Body of pancreas (tissue), 4 donors: ENCODE measurements around the gene FAM20C. TPM values are rescaled to one million over a fixed set of nuclear protein-coding genes. Genes with fewer than 3 reads are reported as not detected.
A peak's percentile ranks its signal among the peaks of the same experiment; 100 is the strongest.

Source experiments
- ATAC-seq: fragments of 150-250 bp; one replicate; pipeline ENCODE4 v1.9.1; 2016
- DNase-seq, 4 donors: peaks; one replicate each; pipeline ENCODE4 v3.0.0-alpha.2; 2019
- H3K27ac ChIP-seq, 4 donors: fragments of 200-600 bp; sonication (generic); 1 replicate in 3 of 4; 2 replicates in 1 of 4; pipeline versions ENCODE4 v1.5.1 to v1.6.1; 2016 to 2019; ENCODE audit warnings: mild to moderate bottlenecking in 1 of 4, mixed read lengths in 1 of 4, moderate library complexity in 1 of 4
- H3K27me3 ChIP-seq, 2 donors: fragments of 200-600 bp; sonication (generic); one replicate each; pipeline ENCODE4 v1.6.0; 2016; ENCODE audit warnings: mild to moderate bottlenecking in 1 of 2
- H3K36me3 ChIP-seq, 2 donors: fragments of 200-600 bp; sonication (generic); replicated peaks in 1 of 2; 2 replicates each; pipeline ENCODE4 v1.5.1; 2016; ENCODE audit warnings: low read depth in 2 of 2; ENCODE audit not compliant: insufficient read depth in 1 of 2
- H3K4me1 ChIP-seq: fragments of 200-600 bp; sonication (generic); one replicate; pipeline ENCODE4 v1.6.0; 2016
- H3K4me3 ChIP-seq, 2 donors: fragments of 200-600 bp; sonication (generic); 1 replicate in 1 of 2; 2 replicates in 1 of 2; pipeline ENCODE4 v1.5.1; 2016 to 2019
- H3K9me3 ChIP-seq, 3 donors: fragments of 200-600 bp; sonication (generic); 1 replicate in 2 of 3; 2 replicates in 1 of 3; pipeline ENCODE4 v1.5.1; 2016
- POLR2A ChIP-seq, 3 donors: fragments of 450-650 bp; IDR thresholded peaks; one replicate each; pipeline ENCODE4 v1.6.1; 2016; ENCODE audit warnings: antibody characterized with exemption in 3 of 3, mild to moderate bottlenecking in 2 of 3
- WGBS, 2 donors: methylation state at CpG; one replicate each; pipeline ENCODE4 v1.1.5; 2017; 5-methylcytosine and 5-hydroxymethylcytosine counted together
- intact Hi-C: fragments of 100-400 bp; cut with DNase I; formaldehyde crosslinking; loops from one replicate; pipeline ENCODE4 v1.15.1; 2023
- total RNA-seq, 2 donors: library from RNA; depleted of rRNA; stranded (reverse); fragments of >200 nt; gene quantifications; one replicate each; pipeline ENCODE4 v1.1.0, GENCODE V29; 2016
- TF ChIP-seq, protein P1 (sequence below), 7 experiments: fragments of 450-650 bp in 4 of 7; fragments of 200-600 bp in 3 of 7; sonication (generic) in 3 of 7; IDR thresholded peaks; one replicate each; pipeline ENCODE4 v1.5.1; 2016 to 2019; ENCODE audit warnings: antibody characterized with exemption in 7 of 7

Gene FAM20C
- total RNA-seq, 2 donors from 2014 or later = 12.7 to 26.0 TPM

GRCh38 chr7:211033-211714 lies 18.8 kb downstream of the FAM20C start:
- intact Hi-C loops = no loop called here
- Histone ChIP-seq H3K36me3 (no peaks in the 10 kb centered on the region), H3K9me3 (no peaks in the 10 kb centered on the region), H3K27me3 (no peaks in the 10 kb centered on the region), H3K4me3 (no peak overlapping the region), H3K4me1 (no peaks in the 10 kb centered on the region), H3K27ac (no peak overlapping the region)
- TF ChIP-seq, protein P1, sequence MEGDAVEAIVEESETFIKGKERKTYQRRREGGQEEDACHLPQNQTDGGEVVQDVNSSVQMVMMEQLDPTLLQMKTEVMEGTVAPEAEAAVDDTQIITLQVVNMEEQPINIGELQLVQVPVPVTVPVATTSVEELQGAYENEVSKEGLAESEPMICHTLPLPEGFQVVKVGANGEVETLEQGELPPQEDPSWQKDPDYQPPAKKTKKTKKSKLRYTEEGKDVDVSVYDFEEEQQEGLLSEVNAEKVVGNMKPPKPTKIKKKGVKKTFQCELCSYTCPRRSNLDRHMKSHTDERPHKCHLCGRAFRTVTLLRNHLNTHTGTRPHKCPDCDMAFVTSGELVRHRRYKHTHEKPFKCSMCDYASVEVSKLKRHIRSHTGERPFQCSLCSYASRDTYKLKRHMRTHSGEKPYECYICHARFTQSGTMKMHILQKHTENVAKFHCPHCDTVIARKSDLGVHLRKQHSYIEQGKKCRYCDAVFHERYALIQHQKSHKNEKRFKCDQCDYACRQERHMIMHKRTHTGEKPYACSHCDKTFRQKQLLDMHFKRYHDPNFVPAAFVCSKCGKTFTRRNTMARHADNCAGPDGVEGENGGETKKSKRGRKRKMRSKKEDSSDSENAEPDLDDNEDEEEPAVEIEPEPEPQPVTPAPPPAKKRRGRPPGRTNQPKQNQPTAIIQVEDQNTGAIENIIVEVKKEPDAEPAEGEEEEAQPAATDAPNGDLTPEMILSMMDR (IDR thresholded peaks at IDR 0.05) = no peak
- TF ChIP-seq POLR2A (IDR thresholded peaks at IDR 0.05) = no peak
- ATAC-seq (no peak), DNase-seq (no peak)
- WGBS, 2 donors = 86 to 94% methylated on average over 15 to 17 of the region's 21 CpGs

- no peak overlapping the region for H3K27ac ChIP-seq
- H3K4me3 ChIP-seq = no peak overlapping the region
- DNase-seq (no peak), ATAC-seq (no peak)
- no peaks in the 10 kb centered on the region for H3K27me3 ChIP-seq
- no peaks in the 10 kb centered on the region for H3K9me3 ChIP-seq
- intact Hi-C loops = no loop called here
- TF ChIP-seq POLR2A (IDR thresholded peaks at IDR 0.05) = no peak
- TF ChIP-seq, protein P1 (IDR thresholded peaks at IDR 0.05) = no peak
- 95 to 100% methylated on average over 4 to 19 of the region's 19 CpGs for WGBS, 2 donors
- no peaks in the 10 kb centered on the region for H3K36me3 ChIP-seq
- H3K4me1 ChIP-seq = no peaks in the 10 kb centered on the region
Observed at GRCh38 chr7:211715-212058, 19.3 kb downstream of the FAM20C start.

- no peak for TF ChIP-seq POLR2A (IDR thresholded peaks at IDR 0.05)
- TF ChIP-seq, protein P1 (IDR thresholded peaks at IDR 0.05) = no peak
- Histone ChIP-seq H3K4me3 (no peak overlapping the region), H3K27ac (no peak overlapping the region), H3K27me3 (no peaks in the 10 kb centered on the region), H3K4me1 (no peaks in the 10 kb centered on the region), H3K9me3 (no peaks in the 10 kb centered on the region), H3K36me3 (no peaks in the 10 kb centered on the region)
- WGBS, 2 donors = 95 to 97% methylated on average over 14 of the region's 14 CpGs
- DNase-seq (no peak), ATAC-seq (no peak)
- intact Hi-C loops = no loop called here
Observed at GRCh38 chr7:212754-213153, 20.4 kb downstream of the FAM20C start.

- no peaks in the 10 kb centered on the region for H3K27me3 ChIP-seq
- no peak for ATAC-seq
- H3K4me3 ChIP-seq = no peak overlapping the region
- intact Hi-C loops = no loop called here
- no peaks in the 10 kb centered on the region for H3K36me3 ChIP-seq
- peak in 1 of 4 donors; percentile 38 for DNase-seq
- H3K4me1 ChIP-seq = peaks cover under 1% of the 10 kb centered on the region
- 88 to 94% methylated on average over 25 to 27 of the region's 27 CpGs for WGBS, 2 donors
- no peaks in the 10 kb centered on the region for H3K9me3 ChIP-seq
- no peak for TF ChIP-seq POLR2A (IDR thresholded peaks at IDR 0.05)
- TF ChIP-seq, protein P1 (IDR thresholded peaks at IDR 0.05) = no peak
- no peak overlapping the region for H3K27ac ChIP-seq
Observed at GRCh38 chr7:213324-213993, 21.1 kb downstream of the FAM20C start.
